Measurements from ENCODE around the gene RETREG3.

- TF ChIP-seq POLR2A (IDR thresholded peaks at IDR 0.05) = peak; percentile 46
- no peak for TF ChIP-seq CTCF (IDR thresholded peaks at IDR 0.05)
These were observed 47.2 kb downstream of the RETREG3 start, which contains the start of gene COASY for GRCh38 chr17:42561897-42562387.

All from right lobe of liver (tissue), 4 donors.